NOMO-1 (cell line): ENCODE results near the gene STARD8.
"Not testable (repeated sequence)": the region's sequence is repeated elsewhere in the genome, so short reads cannot be mapped to it uniquely, and the experiment has no call there.

Experiments used
- DNase-seq, 2 experiments: peaks; one replicate each; lab custom pipeline; 2025; ENCODE audit not compliant: unreplicated experiment in 2 of 2; lab: John Stamatoyannopoulos, UW

Gene STARD8

GRCh38 chrX:68654693-68655092 is 7.2 kb downstream of the STARD8 start:
- DNase-seq = no peak

- DNase-seq = not testable (repeated sequence)
Measured at GRCh38 chrX:68656473-68656872, 9.0 kb downstream of the STARD8 start.

- DNase-seq = no peak
Measured at GRCh38 chrX:68658530-68658929, 11.1 kb downstream of the STARD8 start.

GRCh38 chrX:68659385-68659784 is 11.9 kb downstream of the STARD8 start:
- no peak for DNase-seq

- DNase-seq = no peak
Measured at GRCh38 chrX:68659786-68660185, 12.3 kb downstream of the STARD8 start.

- no peak for DNase-seq
Measured at GRCh38 chrX:68660746-68661145, 13.3 kb downstream of the STARD8 start.

- no peak for DNase-seq
Measured at GRCh38 chrX:68665502-68665901, 18.0 kb downstream of the STARD8 start.

GRCh38 chrX:68666580-68666979 is 19.1 kb downstream of the STARD8 start:
- DNase-seq = peak in 1 of 2 experiments; percentile 20

- no peak for DNase-seq
Measured at GRCh38 chrX:68669094-68669860, 21.8 kb downstream of the STARD8 start.

- no peak for DNase-seq
Measured at GRCh38 chrX:68669871-68670270, 22.4 kb downstream of the STARD8 start.

- DNase-seq = no peak
Measured at GRCh38 chrX:68671221-68671620, 23.8 kb downstream of the STARD8 start.

GRCh38 chrX:68672581-68673318 is 25.3 kb downstream of the STARD8 start:
- no peak for DNase-seq

GRCh38 chrX:68675571-68675970 is 28.1 kb downstream of the STARD8 start:
- DNase-seq = no peak

- no peak for DNase-seq
Measured at GRCh38 chrX:68676335-68676734, 28.9 kb downstream of the STARD8 start.

GRCh38 chrX:68677998-68678397 is 30.5 kb downstream of the STARD8 start:
- DNase-seq = no peak

- no peak for DNase-seq
Measured at GRCh38 chrX:68681443-68681941, 34.0 kb downstream of the STARD8 start.

GRCh38 chrX:68682790-68683189 is 35.3 kb downstream of the STARD8 start:
- no peak for DNase-seq

- DNase-seq = no peak
Measured at GRCh38 chrX:68683580-68683979, 36.1 kb downstream of the STARD8 start.

- DNase-seq = peak; percentile 15 to 43
Measured at GRCh38 chrX:68684291-68684918, 36.9 kb downstream of the STARD8 start.

- DNase-seq = no peak
Measured at GRCh38 chrX:68684919-68685304, 37.4 kb downstream of the STARD8 start.

- DNase-seq = peak; percentile 61 to 75
Measured at GRCh38 chrX:68685685-68686084, 38.2 kb downstream of the STARD8 start.
